OCI-LY1 (cell line): ENCODE measurements around the gene KLHL29.

Source experiments
- CTCF ChIP-seq: fragments of 200-600 bp; sonication (generic), shearing (Covaris generic); IDR thresholded peaks from 2 replicates; pipeline ENCODE4 v1.5.1; 2017; ENCODE audit warnings: mild to moderate bottlenecking, antibody characterized with exemption, low read length, moderate library complexity, mixed read lengths
- EZH2 ChIP-seq: fragments of 200-600 bp; sonication (generic), shearing (Covaris generic); IDR thresholded peaks from 2 replicates; pipeline ENCODE4 v1.8.0; 2017; ENCODE audit warnings: borderline replicate concordance, mixed run types, mild to moderate bottlenecking, antibody characterized with exemption, low read length, moderate library complexity, mixed read lengths

GRCh38 chr2:23533338-23533695, 148.3 kb downstream of the KLHL29 start:
- TF ChIP-seq CTCF: no peak
- TF ChIP-seq EZH2: no peak
